VCaP (cell line): ENCODE data around the gene TJAP1.
"Not testable (repeated sequence)": the region's sequence is repeated elsewhere in the genome, so short reads cannot be mapped to it uniquely, and the experiment has no call there.

Source experiments
- H3K27ac ChIP-seq: fragments of 450-650 bp; 2 replicates; pipeline ENCODE4 v1.5.1; 2017
- TF ChIP-seq, protein P1 (sequence below): fragments of 450-650 bp; conservative IDR thresholded peaks from 2 replicates; pipeline ENCODE4 v1.5.1; 2017; ENCODE audit warnings: mild to moderate bottlenecking, moderate library complexity

Gene TJAP1

DNA sequence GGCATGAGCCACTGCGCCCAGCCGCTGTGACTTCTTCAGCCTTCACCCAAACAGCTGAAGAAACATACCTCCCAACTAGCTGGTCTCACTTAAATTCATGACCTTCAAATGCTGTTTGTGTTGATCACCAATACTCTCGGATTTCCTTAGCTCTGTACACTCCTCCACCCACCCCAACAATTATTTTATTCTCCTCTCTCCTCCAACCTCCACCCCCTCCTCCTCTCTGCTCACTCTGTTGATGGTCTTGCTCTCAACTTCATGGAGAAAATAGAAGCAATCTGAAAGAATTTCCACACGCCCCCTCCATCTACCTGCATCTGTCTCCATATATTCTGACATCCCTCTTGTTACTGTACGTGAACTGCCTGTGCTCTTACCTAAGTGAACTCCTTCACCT lies 15.4 kb upstream of the TJAP1 start:
- TF ChIP-seq, protein P1, sequence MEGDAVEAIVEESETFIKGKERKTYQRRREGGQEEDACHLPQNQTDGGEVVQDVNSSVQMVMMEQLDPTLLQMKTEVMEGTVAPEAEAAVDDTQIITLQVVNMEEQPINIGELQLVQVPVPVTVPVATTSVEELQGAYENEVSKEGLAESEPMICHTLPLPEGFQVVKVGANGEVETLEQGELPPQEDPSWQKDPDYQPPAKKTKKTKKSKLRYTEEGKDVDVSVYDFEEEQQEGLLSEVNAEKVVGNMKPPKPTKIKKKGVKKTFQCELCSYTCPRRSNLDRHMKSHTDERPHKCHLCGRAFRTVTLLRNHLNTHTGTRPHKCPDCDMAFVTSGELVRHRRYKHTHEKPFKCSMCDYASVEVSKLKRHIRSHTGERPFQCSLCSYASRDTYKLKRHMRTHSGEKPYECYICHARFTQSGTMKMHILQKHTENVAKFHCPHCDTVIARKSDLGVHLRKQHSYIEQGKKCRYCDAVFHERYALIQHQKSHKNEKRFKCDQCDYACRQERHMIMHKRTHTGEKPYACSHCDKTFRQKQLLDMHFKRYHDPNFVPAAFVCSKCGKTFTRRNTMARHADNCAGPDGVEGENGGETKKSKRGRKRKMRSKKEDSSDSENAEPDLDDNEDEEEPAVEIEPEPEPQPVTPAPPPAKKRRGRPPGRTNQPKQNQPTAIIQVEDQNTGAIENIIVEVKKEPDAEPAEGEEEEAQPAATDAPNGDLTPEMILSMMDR, result no peak
- H3K27ac ChIP-seq, result no peak overlapping the region

DNA sequence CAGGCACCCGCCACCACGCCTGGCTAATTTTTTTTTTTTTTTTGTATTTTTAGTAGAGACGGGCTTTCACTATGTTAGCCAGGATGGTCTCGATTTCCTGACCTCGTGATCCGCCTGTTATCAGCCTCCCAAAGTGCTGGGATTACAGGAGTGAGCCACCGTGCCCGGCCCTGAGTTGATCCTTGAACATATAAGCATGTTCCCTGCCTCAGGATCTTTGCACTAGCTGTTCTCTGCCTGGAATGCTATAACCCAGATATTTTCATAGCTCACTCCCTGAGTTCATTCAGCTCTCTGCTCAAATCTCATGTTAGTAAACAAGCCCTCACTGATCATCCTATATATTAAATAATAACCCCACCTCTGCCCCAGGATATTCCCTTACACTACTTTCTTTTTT lies 13.0 kb upstream of the TJAP1 start:
- TF ChIP-seq, protein P1, result no peak
- H3K27ac ChIP-seq, result no peak overlapping the region

DNA sequence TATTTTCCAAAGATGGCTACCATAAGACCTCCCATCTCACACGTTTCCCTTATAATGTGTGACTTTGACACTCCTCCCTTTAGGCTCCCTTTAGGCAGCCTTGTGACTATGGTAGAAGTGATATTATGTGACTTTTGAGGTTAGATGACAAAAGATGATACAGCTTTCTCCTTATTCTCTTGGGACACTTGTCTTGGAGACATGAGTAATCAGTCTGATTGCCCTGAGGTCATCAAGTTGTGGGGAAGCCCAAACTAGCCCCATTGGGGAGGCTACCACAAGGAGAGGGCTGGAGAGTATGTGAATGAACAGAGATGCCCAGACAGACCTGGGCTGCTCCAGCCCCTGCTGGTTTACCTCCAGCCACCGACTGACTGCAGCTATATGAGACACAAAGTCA lies 11.4 kb upstream of the TJAP1 start:
- TF ChIP-seq, protein P1, result no peak
- H3K27ac ChIP-seq, result no peak overlapping the region

DNA sequence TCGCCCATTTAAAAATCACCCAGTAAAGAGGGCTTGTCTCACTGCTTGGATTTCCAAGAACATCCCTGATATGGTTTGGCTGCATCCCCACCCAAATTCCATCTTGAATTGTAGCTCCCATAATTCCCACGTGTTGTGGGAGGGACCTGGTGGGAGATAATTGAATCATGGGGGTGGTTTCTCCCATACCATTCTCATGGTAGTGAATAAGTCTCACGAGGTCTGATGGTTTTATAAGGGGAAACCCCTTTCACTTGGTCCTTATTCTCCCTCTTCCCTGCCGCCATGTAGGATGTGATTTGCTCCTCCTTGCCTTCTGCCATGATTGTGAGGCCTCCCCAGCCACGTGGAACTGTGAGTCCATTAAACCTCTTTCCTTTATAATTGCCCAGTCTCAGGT lies 10.1 kb upstream of the TJAP1 start:
- not testable (repeated sequence) for H3K27ac ChIP-seq

DNA sequence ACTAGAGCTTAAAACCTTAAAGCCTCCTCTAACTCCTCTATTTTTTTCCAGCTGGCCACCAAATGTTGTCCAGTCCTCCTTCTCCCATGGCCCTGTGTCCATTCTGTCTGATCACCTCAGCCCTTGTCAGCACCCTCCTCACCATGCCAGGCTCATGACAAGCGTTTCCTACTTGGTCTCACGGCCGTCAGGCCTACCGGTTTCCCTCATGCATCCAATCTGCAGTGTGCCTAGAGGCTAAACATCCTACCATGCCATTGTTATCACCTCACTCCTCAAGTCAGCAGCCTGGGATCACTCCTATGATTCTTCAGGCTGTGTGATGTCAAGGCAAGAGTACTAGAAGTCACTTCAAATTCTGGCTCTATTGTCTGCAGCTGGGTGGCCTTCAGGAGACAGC lies 9.6 kb upstream of the TJAP1 start:
- H3K27ac ChIP-seq, result no peak overlapping the region
- TF ChIP-seq, protein P1, result no peak

DNA sequence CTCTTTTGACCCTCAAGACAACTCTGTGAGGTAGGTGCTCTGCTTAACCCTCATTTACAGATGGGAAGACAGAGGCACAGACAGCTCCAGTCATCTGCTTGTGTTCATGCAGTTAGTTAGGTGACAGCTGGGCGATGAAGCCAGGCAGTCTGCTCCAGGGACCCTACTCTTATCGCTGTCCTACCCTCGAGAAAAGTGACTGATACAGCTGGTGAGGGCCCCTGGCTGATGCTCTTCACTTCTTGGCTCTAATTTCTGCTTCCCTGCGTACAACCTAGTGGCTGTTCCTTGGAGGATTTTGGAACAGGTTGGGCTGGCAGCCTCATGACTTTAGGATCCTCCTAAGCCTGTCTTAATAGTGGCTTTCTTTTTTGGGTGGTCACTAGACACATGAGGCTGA lies 9.1 kb upstream of the TJAP1 start:
- no peak overlapping the region for H3K27ac ChIP-seq
- TF ChIP-seq, protein P1, result no peak

DNA sequence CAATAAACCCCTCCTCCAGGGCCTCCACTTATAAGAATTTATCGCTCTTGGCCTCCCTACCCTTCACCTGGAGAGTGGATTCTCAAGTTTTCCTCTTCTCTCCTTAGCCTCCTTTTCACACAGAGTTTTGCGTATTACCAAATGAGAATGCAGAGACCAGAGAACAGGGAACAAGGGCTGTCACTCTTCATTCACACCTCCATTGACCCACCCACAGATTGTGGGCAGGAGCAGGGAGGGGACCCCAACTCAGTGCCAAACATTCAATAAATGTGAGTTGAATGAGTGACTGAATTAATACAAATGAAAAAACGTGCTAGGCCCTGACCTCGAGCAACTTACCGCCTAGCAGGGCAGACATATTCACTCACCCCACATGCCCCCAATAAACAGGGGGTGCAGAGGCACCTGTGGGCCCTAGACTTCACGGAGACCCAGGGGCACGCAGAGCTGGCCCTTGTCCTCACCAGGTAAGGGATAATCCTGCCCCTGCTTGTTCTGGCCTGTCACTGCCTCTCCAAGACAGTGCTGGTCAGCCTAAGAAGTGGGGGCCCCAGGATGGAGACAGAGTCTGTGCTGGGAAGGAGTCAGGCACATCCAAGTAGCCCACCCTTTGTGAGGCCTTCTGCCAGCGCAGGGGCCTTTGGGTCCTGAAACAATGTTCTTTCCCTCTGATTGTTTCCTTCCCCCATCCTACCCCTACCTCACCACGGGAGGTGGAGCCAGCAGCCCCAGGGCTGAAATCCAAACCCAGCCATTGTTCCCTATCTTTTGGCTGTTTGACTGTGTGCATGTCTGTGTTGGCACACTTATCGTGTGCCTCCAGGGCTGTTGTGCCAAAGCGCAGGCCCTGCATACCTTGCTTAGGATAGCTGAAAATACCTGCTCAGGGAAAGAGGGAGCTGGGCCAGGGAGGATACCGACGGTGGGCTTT lies 8.4 kb upstream of the TJAP1 start:
- TF ChIP-seq, protein P1, result no peak
- no peak overlapping the region for H3K27ac ChIP-seq

DNA sequence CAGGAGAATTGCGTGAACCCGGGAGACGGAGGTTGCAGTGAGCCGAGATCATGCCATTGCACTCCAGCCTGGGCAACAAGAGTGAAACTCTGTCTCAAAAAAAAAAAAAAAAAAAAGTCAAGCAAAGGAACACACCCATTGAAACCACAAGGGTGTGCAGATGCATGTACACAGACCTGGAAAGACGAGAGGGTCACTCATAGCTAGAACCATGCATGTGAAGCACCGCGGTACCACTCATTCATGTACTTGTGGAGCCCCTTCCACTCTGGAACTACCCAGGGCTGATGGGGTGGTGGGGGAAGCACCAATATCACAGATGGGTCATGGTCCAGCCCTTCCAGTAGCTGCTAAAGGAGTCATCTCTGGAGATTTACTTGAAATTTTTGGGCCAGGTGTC lies 7.4 kb upstream of the TJAP1 start:
- TF ChIP-seq, protein P1, result no peak
- no peak overlapping the region for H3K27ac ChIP-seq
